GM19238 (cell line): ENCODE measurements around the gene PDE7B.
"Not testable (repeated sequence)": the region's sequence is repeated elsewhere in the genome, so short reads cannot be mapped to it uniquely, and the experiment has no call there.

ENCODE experiments used
- DNase-seq: peaks from one replicate; pipeline ENCODE4 v3.0.0; 2011; ENCODE audit warnings: low spot score; ENCODE audit not compliant: insufficient read length

PDE7B gene

DNA sequence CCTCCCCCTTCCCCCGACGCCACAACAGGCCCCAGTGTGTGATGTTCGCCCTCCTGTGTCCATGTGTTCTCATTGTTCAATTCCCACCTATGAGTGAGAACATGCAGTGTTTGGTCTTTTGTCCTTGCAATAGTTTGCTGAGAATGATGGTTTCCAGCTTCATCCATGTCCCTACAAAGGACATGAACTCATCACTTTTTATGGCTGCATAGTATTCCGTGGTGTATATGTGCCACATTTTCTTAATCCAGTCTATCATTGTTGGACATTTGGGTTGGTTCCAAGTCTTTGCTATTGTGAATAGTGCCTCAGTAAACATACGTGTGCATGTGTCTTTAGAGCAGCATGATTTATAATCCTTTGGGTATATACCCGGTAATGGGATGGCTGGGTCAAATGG, 287.6 kb downstream of the PDE7B start:
- DNase-seq: not testable (repeated sequence)

DNA sequence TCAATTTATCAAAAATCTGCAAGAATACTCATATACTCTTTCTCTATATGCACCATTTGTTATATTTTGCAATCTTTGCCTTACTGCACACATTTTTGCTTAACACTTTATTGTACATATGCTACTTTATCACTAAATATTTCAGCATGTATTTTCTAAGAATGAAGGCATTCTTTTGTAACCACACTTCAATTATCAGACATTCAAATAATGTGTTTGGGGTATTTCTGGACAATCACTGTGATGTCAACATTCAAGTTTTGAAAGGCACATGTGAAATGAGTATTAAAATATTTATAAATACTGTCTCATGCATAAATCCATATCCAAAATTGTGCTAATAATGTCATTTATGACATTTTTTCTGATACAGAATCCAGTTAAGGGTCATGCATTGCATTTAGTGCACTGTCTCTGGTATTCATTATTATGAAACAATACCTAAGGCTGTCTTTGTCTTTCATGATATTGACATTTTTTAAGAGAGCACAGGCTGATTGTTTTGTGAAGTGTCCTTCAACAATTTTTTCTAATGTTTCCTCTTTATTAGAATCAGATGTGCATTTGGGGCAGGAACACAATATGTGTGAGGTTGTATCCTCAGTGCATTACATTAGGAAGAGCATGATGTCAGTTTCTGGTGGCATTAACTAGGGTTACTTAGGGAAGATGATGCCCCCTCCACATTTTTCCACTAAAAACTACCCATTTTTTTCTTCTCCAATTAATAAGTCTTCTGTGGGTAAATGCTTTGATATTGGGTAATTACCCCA, 292.9 kb downstream of the PDE7B start:
- no peak for DNase-seq

DNA sequence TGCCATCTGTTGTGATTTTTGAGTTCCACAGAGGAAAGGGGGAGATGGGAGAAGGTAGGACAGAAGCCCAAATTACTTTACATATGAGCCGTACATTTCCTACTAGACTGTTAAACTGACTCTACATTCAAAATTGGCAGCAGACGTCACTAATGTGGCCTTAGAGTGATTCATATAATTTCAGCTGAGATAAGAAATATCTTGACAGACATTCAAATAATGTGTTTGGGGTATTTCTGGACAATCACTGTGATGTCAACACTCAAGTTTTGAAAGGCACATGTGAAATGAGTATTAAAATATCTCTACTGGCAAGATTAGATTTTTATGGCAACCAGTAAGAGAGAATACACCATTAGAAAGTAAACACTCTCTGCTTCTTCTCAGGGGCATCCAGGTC, 294.6 kb downstream of the PDE7B start:
- no peak for DNase-seq

DNA sequence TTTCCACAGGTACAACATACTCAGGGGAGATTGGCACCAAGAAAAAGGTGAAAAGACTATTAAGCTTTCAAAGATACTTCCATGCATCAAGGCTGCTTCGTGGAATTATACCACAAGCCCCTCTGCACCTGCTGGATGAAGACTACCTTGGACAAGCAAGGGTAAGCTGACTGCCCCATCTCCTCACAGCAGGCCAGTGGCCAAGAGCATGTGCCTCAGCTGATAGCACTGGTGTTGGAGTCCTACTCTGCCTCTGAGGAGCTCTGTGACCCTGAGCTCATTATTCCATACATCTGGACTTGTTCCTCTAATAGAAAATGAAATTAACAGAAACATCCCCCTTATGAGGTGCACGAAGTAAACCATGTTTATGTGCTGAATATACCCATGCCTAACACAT, 295.8 kb downstream of the PDE7B start:
- no peak for DNase-seq

DNA sequence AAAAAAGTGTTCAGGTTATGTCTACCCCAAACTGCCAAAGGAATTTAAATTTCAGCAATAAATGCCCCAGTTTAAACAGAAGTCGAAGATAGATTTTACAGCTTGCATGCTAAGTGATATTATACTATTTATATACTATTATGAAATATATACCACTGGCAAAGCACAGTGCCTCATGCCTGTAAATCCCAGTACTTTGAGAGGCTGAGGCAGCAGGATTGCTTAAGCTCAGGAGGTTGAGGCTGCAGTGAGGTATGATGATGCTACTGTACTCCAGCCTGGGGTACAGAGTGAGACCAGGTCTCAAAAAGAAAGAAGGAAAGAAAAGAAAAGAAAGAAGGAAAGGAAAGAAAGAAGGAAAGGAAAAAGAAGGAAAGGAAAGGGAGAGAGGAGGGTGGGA, 296.6 kb downstream of the PDE7B start:
- DNase-seq: no peak

DNA sequence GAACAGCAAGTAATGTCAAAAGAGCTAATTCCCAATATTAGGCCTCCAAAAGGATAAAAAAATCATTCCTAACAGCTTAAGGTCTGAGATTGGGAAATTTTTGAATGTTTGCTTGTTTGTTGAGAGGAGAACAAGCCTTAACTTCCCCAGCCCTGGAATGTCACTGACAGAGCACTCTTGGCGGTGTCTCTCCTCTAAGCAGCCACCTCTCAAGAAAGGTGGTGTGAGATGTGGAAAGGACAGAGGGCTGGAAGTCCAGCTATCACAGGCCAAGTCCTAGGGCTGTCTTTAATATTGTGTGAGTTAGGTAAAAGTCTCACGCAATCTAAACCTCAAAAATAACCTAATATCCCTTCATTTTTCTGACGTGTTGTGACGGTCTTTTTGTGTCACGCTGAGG, 297.0 kb downstream of the PDE7B start:
- DNase-seq: no peak

DNA sequence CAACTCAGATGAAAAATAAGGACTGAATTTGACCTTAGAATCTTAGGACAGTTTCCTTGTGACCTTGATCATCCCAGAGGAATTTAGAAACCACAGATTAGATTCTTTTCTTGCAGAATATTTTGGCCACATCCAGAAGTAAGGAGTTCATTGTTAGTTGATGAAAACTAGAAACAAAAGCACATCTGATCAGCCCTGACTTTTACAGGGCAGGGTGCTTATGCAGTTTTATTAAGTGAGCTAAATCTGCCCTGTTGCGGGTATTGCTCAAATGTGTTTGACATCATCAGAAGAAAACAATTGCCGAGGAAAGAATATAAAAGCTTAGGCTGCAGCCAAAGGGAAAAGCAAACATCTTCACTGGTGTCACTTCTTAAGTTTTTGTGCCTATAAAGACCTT, 297.8 kb downstream of the PDE7B start:
- DNase-seq: no peak

DNA sequence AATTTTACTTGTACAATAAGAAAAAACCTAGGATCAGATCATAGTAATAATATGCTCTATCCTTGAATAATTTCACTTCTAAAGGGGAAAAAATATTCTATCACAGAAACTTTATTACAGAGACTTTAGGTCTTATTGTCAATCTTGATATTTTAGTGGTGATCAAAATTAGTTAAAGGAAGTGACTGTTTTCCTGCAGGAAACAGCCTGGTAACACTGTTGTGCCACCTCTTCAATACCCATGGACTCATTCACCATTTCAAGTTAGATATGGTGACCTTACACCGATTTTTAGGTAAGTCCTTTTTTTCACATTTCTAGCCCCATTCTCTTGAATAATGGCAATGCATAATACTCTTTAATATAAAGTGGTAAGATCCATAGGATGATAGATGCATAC, 299.5 kb downstream of the PDE7B start:
- no peak for DNase-seq

DNA sequence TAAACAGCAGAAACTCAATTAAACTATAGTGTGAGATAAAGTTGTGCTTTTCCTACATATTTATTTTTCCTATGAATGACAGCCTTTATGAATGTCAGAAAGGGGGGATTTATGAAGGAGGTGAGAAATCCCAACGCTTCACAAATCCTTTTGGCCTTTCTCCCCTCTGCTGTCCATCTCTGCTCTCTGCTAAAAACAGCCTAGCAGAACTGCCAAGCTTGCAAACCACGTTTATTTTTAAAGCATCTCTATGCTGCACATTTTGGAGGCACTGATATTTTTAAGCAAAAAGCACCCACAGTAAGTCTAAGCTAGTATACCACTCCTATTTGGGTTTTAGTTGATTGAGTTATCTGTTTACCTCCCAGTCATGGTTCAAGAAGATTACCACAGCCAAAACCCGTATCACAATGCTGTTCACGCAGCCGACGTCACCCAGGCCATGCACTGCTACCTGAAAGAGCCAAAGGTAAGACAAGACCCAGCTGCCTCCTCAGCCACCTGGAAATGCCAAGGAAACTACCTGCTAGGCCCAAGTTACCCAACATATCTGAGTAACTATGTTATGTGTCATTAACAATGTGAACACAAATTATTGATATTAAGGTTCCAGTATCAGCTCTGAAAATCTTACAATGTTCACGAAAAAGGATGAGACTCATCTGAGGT, 302.3 kb downstream of the PDE7B start:
- no peak for DNase-seq

DNA sequence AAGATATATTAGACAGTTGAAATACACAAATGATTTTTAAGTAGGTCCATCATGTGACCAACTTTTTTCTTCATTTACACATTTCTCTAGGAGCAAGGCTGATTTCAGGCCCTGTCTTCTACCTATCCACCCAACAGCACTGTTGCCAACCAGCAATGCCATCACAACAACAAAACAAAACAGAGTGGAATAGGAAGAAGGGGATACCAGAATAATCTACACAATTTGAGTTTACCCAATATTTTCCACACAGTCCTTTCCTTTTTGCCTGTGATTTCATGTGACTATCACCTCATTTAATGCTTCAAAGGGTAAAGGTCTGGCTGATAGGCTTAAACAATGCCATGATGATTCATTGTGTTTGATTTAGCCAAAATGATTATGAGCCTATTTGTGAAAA, 303.7 kb downstream of the PDE7B start:
- no peak for DNase-seq

DNA sequence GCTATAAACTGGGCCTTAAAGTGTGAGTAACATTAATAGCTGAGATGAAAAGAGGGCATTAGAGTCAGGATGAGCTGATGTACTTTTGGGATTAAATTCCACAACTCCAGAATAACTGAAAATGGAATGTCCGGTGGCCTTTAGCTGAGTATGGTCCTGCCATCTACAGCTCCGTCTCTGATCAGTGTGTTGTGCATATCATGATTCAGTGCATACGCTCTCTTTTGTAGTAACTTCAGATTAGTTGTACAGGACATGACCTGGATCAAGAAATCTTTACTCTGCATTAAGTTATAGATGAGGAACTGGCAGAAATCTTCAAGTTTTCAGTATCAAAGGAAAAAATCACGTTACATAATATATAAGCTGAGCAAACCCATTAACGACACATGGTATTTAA, 306.2 kb downstream of the PDE7B start:
- no peak for DNase-seq

DNA sequence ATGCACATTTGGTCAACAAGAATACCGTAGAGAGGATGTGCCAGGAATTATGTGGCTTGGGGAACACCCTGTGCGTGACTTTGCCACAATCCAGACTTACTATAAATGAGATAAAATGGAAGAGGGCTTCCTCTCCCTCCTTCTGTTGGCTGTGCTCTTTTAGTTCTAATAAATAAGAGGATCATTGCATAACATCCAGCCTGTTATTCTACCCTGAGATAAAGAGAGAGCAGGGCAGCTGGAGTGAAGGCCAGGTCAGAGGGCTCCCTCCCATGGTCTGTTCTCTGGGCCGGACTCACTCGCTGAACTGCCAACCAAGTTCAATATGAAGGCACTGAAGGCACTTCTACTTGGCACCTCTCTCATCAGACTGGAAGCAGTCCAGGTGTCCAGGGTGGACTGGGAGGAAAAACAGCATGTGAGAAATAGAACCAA, 306.9 kb downstream of the PDE7B start:
- DNase-seq: no peak

DNA sequence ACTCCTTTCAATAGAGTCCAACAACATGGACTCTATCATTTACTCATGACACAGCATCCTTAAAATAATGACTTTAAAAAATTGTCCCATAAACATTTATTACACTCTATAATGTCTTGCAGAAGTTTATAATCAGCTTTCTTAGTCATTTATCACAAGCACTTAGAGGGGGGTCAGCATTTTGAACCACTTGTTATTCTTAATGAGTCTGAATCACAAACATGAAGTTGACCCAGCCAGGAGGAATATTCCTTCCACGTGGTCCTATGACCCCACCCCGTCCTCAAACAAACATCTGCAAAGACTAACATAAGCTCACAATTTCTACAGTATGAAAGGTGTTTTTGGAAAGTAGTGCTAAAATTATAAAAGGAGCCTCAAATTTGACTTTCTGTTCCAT, 307.5 kb downstream of the PDE7B start:
- no peak for DNase-seq

DNA sequence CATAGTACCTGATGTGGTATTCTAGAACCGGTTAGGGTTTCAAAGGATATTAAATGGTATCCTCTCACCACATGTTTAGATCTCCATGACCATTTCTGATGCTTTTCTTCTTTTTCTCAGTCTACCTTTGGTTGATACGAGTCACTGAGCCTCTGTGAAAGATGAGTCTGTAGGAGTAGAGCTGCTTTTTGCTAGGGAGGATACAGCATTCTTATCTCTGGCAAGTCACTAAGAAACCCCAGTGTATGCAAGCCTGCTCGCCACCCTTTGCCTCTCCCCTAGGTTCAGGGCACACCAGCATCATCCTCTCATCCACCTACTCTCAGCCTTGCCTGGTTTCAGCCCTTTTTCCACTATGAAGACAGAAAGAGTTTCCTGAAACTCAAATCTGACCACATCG, 308.7 kb downstream of the PDE7B start:
- no peak for DNase-seq

DNA sequence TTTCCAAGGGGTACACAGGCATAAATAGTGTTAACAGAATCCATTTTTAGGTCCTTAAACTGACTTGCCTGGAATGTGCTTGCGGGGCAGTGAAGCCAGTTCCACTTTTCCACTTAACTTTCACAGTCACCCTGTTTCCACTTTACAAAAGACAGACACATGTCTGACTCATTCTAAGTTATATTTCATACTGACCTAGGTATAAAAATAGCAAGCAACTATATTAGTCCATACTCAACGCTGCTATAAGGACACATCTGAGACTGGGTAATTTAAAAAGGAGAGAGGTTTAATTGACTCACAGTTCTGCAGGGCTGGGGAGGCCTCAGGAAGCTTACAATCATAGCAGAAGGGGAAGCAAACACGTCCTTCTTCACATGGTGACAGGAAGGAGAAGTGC, 310.4 kb downstream of the PDE7B start:
- no peak for DNase-seq

DNA sequence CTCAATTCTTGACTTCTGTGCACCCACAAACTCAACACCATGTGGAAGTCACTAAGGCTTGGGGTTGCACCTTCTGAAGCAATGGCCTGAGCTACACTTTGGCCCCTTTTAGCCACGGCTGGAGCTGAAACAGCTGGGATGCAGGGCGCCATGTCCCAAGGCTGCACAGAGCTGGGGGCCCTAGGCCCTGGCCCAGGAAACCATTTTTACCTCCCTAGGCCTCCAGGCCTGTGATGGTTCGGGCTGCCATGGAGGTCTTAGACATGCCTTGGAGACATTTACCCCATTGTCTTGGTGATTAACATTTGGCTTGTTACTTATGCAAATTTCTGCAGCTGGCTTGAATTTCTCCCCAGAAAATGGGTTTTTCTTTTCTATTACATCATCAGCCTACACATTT, 311.8 kb downstream of the PDE7B start:
- DNase-seq: no peak

DNA sequence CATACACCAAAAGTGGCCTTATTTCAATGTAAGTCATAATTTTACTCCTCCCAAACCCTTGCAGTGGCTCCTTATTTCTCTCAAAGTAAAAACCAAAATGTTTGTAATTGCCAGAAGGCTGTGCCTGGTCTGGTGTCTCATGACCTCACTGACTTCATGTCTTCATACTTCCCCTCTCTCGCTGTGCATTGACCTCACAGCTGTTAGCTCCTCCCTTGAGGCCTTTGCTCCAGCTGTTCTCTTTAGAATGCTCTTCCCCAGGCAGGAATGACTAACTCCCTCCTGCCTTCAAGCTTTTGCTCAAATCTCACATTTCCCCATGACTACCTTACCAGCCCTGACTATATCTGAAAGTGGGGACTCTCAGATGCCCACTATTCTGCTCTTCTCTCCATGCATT, 315.3 kb downstream of the PDE7B start:
- no peak for DNase-seq

DNA sequence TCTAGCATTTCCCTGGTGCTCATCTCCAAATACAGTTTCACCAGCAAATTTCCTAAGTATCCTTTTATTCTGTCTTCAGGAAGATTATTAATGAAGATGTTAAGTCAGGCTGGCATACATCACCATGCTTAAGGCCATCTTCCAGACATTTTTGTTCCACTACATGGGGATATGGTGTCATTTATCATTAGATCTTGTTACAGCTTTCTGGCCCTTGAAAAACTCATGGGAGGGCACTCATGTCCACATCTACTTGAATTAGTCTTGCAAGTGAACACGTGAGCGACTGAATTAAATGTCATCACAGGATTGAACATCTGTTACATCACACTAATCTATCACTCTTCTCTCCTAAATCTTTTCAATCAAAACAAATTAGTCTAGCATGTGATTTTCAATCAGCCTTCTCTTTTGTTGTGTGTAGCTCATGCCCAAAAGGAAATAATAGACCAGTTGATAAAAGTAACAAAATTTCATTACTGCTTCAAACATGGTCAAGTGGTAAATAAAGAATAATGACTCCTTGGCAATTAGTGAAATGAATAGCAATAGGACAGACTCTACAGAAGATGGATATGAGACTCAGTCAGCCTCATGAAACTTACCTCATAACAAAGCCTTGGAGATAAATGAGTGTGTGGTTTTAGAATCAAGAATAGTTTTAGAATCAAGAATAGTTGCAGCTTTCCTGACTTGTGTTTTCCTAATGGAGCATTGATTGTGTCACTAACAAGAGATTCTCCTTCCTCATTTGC, 318.1 kb downstream of the PDE7B start:
- no peak for DNase-seq

DNA sequence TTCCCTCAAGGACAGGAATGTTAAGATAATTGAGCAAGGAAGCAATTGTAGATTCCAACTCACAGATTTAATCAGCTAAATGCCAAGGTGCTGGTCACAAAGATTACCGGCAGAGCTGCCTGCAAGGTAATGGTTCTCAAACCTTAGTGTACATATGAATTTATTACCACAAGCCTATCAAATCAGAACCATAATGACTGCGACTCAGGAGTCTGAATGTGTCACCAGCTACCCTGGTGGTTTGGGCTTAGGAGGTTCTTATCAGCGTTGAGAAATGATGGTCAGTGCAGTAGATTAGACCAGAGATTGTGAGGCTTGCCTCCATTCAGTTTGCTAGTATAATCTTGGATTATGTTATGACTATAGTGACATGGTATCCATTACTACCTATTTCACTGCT, 319.7 kb downstream of the PDE7B start:
- no peak for DNase-seq

DNA sequence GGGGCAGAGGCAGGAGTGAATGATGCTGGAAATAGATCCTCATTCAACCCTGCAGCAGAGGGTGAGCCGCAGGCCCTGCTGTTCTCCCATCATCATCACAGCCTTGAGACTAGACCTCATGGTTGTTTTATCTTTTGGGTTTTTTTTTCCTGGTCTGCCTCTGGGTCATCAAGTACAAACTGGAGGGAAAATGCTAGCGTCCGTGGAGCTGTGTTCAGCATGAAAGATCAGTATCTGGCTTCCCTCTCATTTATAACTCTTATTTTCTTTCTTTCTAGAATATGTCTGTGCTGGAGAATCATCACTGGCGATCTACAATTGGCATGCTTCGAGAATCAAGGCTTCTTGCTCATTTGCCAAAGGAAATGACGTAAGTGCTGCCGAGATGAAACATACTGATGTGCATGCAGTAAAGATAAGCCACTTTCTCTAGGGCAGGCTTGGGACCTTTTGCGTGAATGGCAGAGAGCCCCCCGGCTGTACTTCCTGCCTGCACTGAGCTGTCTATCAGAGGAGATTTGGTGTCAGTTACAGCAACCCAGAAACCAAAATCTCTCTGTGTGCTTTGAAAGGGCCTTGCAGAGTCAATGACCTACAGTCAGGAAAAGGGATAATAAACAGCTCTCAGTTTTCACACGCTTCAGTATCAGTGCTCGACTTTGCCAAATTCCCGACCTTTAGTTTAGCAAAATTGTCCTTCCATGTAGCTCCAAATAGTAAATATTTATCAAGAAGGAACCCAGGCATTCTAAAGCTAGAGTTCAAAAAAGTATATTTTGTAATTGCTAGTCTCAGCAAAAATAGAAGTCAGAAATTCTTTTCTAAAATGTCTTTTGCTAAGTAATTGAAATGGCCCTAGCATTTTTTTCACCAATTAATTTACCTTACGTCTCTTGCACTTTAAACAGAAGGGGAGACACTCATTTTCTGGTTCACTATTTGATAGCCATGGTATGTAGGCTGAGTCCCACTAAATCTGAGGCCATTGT, 322.3 kb downstream of the PDE7B start:
- DNase-seq: no peak

DNA sequence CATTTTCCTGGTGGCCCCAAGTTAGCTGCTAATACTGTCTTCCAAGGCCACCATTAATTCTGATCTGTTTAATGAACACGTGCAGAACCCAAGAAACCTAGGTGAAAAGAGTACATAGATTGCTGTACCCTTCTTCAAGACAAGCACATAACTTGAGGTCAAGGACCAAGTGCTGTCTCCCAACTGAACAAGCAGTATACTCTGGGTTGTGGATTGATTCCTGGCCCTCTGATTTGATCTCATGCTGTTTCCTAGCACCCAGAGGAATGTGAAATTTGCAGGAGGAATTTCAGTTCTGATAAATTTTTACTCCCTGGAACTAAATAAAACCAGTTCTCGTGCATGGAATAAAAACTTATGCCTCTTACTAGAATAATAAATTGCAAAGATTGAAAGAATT, 323.0 kb downstream of the PDE7B start:
- no peak for DNase-seq
